GM10266 (cell line): Measurements from ENCODE around the gene FBXL13.

ENCODE experiments used
- DNase-seq: peaks from one replicate; pipeline ENCODE4 v3.0.0; 2012; ENCODE audit errors: extremely low spot score
- TF ChIP-seq, protein P1 (sequence below): IDR thresholded peaks from 2 replicates; pipeline ENCODE4 v1.5.1; 2012; ENCODE audit warnings: mild to moderate bottlenecking, low read depth; ENCODE audit not compliant: control insufficient read depth, insufficient read depth; ENCODE audit errors: missing control alignments

The FBXL13 gene

DNA sequence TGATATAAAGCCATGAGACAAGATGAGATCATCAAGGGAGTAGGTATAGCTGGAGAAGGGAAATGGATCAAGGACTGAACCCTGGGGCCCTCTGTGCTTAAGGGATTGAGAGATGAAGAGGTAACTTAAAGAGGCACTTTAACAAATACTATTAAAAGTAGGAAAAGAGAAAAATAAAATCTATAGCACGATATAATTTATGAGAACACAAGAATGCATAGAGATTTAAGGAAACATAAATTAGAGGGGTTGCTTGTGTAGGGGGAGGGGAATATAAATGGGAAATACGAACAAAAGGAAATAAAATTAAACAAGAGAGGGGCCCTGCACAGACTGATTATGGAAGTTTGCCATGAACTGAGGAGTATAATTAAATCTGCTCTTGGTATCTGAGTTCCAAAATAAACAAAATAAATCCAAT lies 177.4 kb downstream of the FBXL13 start:
- no peak for DNase-seq
- TF ChIP-seq, protein P1, sequence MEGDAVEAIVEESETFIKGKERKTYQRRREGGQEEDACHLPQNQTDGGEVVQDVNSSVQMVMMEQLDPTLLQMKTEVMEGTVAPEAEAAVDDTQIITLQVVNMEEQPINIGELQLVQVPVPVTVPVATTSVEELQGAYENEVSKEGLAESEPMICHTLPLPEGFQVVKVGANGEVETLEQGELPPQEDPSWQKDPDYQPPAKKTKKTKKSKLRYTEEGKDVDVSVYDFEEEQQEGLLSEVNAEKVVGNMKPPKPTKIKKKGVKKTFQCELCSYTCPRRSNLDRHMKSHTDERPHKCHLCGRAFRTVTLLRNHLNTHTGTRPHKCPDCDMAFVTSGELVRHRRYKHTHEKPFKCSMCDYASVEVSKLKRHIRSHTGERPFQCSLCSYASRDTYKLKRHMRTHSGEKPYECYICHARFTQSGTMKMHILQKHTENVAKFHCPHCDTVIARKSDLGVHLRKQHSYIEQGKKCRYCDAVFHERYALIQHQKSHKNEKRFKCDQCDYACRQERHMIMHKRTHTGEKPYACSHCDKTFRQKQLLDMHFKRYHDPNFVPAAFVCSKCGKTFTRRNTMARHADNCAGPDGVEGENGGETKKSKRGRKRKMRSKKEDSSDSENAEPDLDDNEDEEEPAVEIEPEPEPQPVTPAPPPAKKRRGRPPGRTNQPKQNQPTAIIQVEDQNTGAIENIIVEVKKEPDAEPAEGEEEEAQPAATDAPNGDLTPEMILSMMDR = no peak

DNA sequence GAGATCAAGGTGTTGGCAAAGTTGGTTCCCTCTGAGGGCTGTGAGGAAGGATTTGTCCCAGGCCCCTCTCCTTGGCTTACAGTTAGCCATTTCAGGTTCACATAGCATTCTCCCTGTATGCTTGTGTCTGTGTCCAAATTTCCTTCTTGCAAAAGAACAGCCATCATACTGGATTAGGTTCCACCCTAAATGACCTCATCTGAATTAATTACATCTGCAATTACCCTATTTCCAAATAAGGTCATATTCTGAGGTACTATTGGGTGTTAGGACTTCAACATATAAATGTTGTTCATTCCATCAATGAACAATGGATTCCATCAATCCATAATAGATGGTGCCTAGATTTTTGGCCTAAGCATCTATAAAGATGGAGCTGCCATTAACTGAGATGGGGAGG lies 178.0 kb downstream of the FBXL13 start:
- TF ChIP-seq, protein P1 = no peak
- no peak for DNase-seq

DNA sequence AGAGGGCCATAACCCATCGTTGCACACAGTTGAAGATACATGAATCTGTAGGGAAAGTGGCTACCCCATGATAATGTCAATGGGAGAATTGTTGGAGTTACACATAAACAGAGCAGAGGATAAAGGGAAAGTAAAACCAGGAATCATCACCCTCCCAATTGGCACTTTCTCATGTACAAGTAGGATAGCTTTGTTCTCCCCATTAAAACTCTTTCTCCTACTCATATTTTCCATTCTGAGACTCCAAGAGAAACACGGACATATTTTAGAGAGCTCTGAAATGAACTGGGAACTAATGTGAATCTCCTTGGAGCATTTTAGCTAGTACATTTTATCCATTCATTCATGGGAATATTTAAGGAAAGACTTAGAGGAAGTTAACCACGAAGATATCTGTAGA lies 179.0 kb downstream of the FBXL13 start:
- TF ChIP-seq, protein P1 = no peak
- no peak for DNase-seq

DNA sequence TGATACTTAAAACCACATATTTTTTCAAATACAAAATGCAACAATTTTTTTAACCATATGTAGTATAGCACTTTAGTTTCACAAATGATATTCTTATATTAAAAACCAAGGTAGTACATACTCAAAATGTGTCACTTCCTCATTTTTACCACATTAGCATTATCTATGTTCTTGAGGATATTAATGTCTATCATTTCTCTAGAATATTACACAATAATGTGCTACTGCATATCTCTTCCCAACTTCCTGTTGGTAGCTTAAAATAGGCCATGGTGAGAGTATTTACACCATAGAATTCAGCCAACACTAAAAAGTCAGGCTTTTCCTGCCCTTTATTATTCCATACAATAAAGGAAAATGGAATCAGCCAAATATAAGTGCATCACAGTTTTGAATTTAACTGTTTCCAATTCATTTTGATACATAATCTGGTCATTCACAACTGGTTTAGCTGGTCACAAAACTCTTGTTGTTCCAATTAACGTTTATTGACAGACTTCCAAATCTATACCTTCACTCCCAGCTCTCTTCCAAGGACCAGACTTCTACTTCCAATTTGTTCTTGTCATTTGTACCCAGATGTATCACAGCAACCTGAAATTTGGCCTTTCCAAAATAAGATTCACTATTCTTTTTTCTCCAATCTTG lies 181.8 kb downstream of the FBXL13 start:
- no peak for DNase-seq
- TF ChIP-seq, protein P1 = no peak

DNA sequence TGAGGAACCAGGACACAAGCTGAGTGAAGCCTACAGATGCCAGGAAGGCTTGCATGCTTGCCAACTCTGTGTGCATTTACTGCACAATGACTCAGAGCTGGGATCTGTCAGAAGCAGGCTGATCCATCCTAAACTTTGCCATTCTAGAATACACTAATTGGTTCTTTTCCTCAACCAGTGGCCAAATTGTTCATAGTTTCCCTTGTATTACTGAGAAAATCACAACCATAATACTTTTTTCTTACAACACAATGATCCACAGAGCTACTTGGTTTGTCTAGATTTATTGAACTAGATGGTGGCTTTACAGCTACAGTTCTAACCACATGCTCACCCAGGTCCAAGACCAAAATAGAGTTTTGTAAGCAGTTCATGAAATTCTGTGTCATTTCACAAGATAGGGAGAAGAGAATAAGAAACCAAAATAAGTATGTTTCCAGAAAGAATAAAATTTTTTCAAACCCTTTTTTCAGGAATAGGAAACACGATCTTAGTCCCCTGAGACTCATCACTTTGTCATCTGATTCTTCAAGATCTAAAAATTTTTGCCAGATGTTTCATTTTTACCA lies 182.8 kb downstream of the FBXL13 start:
- no peak for DNase-seq
- TF ChIP-seq, protein P1 = no peak

DNA sequence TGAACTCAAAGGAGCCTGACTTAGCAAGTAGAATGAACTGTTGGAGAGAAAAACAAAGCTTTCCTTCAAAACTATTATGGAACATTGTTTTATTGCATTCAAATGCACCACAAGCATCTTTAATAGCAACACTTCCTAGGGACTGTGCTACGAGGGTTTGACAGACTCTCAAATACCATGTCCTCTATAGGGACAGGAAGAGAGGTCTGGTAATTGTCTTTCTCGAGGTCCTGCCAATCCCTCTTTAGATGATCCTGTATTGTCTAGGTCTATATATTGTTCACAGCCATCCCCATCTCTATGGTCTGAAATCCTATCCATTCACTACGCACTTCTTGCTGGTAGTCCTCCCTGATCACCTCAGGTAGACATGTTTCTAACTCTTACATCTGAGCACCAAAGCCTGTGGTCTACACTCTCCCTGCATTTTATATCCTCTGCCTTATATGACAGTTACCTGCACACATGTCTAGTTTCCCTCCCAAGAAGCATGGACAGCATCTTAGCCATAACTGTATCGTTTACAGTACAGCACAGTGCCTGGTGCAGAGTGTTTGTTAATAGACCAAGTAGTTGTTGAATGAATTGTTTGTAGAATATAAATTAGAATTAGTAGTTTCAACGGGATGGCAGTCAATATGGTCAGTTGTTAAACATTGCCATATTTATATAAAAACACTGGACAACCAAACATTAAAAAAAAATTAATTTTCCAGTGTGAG lies 183.5 kb downstream of the FBXL13 start:
- TF ChIP-seq, protein P1 = no peak

More for the DNA sequence above, 183.5 kb downstream of the FBXL13 start:
- no peak for DNase-seq
